CD1c-positive myeloid dendritic cell (primary cell): ENCODE data around the gene FRG1.
"Not testable (repeated sequence)": the region's sequence is repeated elsewhere in the genome, so short reads cannot be mapped to it uniquely, and the experiment has no call there.

ENCODE experiments used
- DNase-seq: peaks from one replicate; pipeline ENCODE4 v3.0.0-alpha.2; 2016; ENCODE audit errors: extremely low spot score

The FRG1 gene

GRCh38 chr4:189940178-189941004 lies at the start of gene FRG1:
TSS of gene FRG1 (plus strand) at chr4:189940872. CDS start at chr4:189941010, 138 bp downstream.
- peak; percentile 97 for DNase-seq

- DNase-seq = no peak
Measured at GRCh38 chr4:189897667-189898066, 43.0 kb upstream of the FRG1 start.

- DNase-seq = not testable (repeated sequence)
Measured at GRCh38 chr4:189899481-189900015, 41.1 kb upstream of the FRG1 start.

- DNase-seq = peak; percentile 63
Measured at GRCh38 chr4:189904420-189905027, 36.1 kb upstream of the FRG1 start.

GRCh38 chr4:189912170-189912569 lies 28.5 kb upstream of the FRG1 start:
- no peak for DNase-seq

GRCh38 chr4:189917161-189917891 lies 23.3 kb upstream of the FRG1 start:
- DNase-seq = no peak

GRCh38 chr4:189921058-189921457 lies 19.6 kb upstream of the FRG1 start:
- no peak for DNase-seq

- not testable (repeated sequence) for DNase-seq
Measured at GRCh38 chr4:189926742-189927141, 13.9 kb upstream of the FRG1 start.

GRCh38 chr4:189941005-189941450 lies 356 bp downstream of the FRG1 start:
- DNase-seq = no peak

GRCh38 chr4:189942412-189942811 lies 1.7 kb downstream of the FRG1 start:
- peak; percentile 70 for DNase-seq

- DNase-seq = not testable (repeated sequence)
Measured at GRCh38 chr4:189944077-189944476, 3.4 kb downstream of the FRG1 start.

GRCh38 chr4:189946906-189947305 lies 6.2 kb downstream of the FRG1 start:
- not testable (repeated sequence) for DNase-seq

GRCh38 chr4:189948486-189948885 lies 7.8 kb downstream of the FRG1 start:
- DNase-seq = not testable (repeated sequence)

- DNase-seq = not testable (repeated sequence)
Measured at GRCh38 chr4:189969291-189969690, 28.6 kb downstream of the FRG1 start.

GRCh38 chr4:189973646-189974045 lies 33.0 kb downstream of the FRG1 start:
- no peak for DNase-seq

- DNase-seq = no peak
Measured at GRCh38 chr4:189974056-189974455, 33.4 kb downstream of the FRG1 start.

- DNase-seq = no peak
Measured at GRCh38 chr4:189979196-189980047, 38.8 kb downstream of the FRG1 start.

GRCh38 chr4:189980292-189980691 lies 39.6 kb downstream of the FRG1 start:
- not testable (repeated sequence) for DNase-seq

GRCh38 chr4:189981970-189982369 lies 41.3 kb downstream of the FRG1 start:
- no peak for DNase-seq

- DNase-seq = not testable (repeated sequence)
Measured at GRCh38 chr4:189983916-189984526, 43.3 kb downstream of the FRG1 start.

GRCh38 chr4:189984661-189985060 lies 44.0 kb downstream of the FRG1 start:
- DNase-seq = not testable (repeated sequence)
